ENCODE results near the gene SH2B2.

The SH2B2 gene

GRCh38 chr7:102287981-102288278 is 1.3 kb downstream of the SH2B2 start:
- no peaks in the 10 kb centered on the region for H3K9me3 ChIP-seq (ENCODE audit: severe bottlenecking)
- H3K27me3 ChIP-seq (ENCODE audit: insufficient read depth, low read depth, severe bottlenecking) = no peaks in the 10 kb centered on the region
- DNase-seq = no peak
- no peak for TF ChIP-seq CTCF (IDR thresholded peaks at IDR 0.05; ENCODE audit: low read depth, low read length)
- peak overlapping the region; percentile 82 for H3K4me3 ChIP-seq (ENCODE audit: low read depth, low read length)
- no peak overlapping the region for H3K27ac ChIP-seq
- no peaks in the 10 kb centered on the region for H3K36me3 ChIP-seq

DNA sequence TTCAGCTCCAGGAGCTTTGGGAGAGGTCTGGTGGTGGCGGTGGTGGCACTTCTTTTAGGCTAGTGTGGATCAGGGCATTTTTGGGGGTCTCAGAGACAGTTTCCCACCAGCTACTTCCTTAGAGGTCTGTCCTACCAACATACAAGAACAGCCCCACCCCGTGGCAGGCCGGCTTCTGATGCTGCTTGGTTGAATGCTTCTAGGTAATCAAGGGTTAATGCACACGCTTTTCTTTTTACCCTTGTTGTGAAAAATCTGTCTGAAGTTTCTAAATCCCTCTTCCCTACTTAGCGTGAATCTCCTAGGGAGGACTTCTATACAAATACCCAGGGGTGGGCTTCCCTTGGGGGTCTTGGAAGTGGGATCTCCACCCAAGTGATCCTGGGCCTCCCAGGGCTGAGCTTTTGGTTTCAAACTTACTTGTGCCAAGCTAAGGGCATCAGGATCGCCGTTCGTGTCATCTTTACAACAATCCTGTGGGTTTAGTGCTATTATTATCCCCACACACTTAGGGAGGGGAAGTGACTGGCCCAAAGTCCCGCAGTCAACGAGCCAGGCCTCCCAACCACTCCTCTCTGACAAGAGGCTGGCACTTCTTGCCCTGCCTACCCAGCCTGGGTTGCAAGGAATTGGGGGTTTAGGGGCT is 1.7 kb downstream of the SH2B2 start:
- DNase-seq = no peak
- Histone ChIP-seq H3K36me3 (no peaks in the 10 kb centered on the region), H3K4me3 (ENCODE audit: low read depth, low read length) (peak overlapping the region; percentile 82), H3K9me3 (ENCODE audit: severe bottlenecking) (no peaks in the 10 kb centered on the region), H3K27me3 (ENCODE audit: insufficient read depth, low read depth, severe bottlenecking) (no peaks in the 10 kb centered on the region), H3K27ac (no peak overlapping the region)
- TF ChIP-seq CTCF (IDR thresholded peaks at IDR 0.05; ENCODE audit: low read depth, low read length) = no peak

- Histone ChIP-seq H3K4me3 (ENCODE audit: low read depth, low read length) (no peak overlapping the region), H3K36me3 (no peaks in the 10 kb centered on the region), H3K27ac (no peak overlapping the region), H3K9me3 (ENCODE audit: severe bottlenecking) (no peaks in the 10 kb centered on the region), H3K27me3 (ENCODE audit: insufficient read depth, low read depth, severe bottlenecking) (no peaks in the 10 kb centered on the region)
- TF ChIP-seq CTCF (IDR thresholded peaks at IDR 0.05; ENCODE audit: low read depth, low read length) = no peak
- no peak for DNase-seq
Measured at GRCh38 chr7:102289057-102289456, 2.4 kb downstream of the SH2B2 start.

DNA sequence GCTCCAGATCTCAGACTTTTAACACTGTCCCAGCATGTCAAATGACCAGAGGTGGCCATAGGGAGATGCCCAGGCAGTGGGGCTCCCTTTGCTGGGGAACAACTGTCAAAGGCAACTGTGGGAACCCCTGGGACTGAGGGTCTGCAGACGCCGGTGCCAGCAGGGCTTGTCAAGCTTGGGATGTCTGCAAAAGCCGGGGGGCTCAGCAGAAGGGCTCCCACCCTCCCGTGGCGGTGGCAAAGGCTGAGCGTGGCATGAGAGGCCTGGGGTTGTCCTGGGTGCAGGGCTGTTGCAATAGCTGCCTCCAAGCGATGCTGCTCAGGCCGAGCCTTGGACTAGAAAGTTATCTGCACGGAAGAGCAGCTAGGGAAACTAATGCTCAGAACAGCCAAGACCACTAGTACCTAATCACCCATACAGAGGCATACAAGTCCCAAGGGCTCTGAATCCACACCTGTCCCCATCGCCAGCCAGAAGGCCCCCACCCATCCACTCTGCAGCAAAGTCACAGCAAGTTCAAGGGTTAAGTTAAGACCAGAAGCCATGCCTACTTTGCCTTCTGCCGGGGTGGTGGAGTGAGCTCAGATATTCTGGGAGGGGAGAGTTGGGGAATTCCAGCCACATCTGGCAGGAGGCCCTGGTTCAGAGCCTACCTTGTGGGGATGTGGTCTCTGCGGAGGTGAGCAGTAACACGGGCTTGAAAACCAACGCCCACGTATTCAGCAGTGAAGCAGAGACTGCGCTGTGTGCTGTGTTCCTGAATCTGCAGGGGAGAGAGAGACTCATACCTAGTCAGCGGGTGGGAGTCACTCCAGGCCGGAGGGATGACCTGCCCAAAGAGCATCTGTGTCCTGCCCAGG is 4.6 kb downstream of the SH2B2 start:
- H3K4me3 ChIP-seq (ENCODE audit: low read depth, low read length) = no peak overlapping the region
- no peak overlapping the region for H3K27ac ChIP-seq
- H3K27me3 ChIP-seq (ENCODE audit: insufficient read depth, low read depth, severe bottlenecking) = no peaks in the 10 kb centered on the region
- no peak for TF ChIP-seq CTCF (IDR thresholded peaks at IDR 0.05; ENCODE audit: low read depth, low read length)
- no peak for DNase-seq
- H3K36me3 ChIP-seq = no peaks in the 10 kb centered on the region
- no peaks in the 10 kb centered on the region for H3K9me3 ChIP-seq (ENCODE audit: severe bottlenecking)

DNA sequence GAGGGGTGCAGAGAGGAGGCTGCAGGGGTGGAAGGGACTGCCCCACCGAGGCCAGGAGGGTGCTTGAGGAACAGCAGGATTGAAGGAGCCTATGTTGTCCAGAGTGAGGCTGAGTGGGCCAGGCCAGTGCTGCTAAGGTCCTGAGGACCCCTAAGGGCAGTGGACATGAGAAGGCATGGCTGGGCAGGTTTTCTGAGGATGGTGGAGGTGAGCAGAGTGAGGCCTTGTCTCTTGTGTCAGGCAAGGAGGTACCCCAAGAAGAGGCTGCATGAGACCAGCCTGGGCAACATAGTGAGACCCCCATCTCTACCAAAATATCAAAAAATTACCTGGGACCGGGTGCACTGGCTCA is 5.2 kb downstream of the SH2B2 start:
- Histone ChIP-seq H3K36me3 (no peaks in the 10 kb centered on the region), H3K27me3 (ENCODE audit: insufficient read depth, low read depth, severe bottlenecking) (no peaks in the 10 kb centered on the region), H3K9me3 (ENCODE audit: severe bottlenecking) (no peaks in the 10 kb centered on the region), H3K27ac (no peak overlapping the region), H3K4me3 (ENCODE audit: low read depth, low read length) (no peak overlapping the region)
- no peak for DNase-seq
- no peak for TF ChIP-seq CTCF (IDR thresholded peaks at IDR 0.05; ENCODE audit: low read depth, low read length)

Data from WERI-Rb-1 (cell line).